Stimulated activated CD8-positive, alpha-beta memory T cell treated with anti-CD3 and anti-CD28 coated beads, Interleukin-7, amount 100 ng/mL, for 4 hours (primary cell): ENCODE data around the gene CACNA2D1.

ENCODE experiments used
- DNase-seq, 2 donors: peaks; one replicate each; pipeline ENCODE4 v3.0.0-alpha.2; 2020; ENCODE audit warnings: low read depth in 2 of 2

CACNA2D1 gene

GRCh38 chr7:81973117-81973516 lies 470.5 kb downstream of the CACNA2D1 start:
- DNase-seq = no peak

DNA sequence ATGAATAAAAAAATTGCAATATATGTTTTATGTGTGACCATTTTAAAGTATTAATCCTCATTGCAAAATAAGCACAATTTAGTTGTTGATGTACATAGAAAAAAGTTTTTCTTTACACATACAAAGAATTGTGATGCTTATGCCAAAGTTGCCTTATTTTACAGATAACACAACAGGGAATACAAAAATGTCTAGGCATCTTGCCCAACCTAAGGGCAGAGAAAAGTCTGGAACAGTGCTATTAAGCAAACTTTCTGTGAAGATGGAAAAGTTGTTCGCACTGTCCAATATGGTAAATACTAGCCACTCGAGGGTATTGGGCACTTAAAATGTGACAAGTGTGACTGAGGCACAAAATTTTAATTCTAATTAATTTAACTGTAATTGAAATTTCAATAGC lies 483.6 kb downstream of the CACNA2D1 start:
- DNase-seq = no peak

DNA sequence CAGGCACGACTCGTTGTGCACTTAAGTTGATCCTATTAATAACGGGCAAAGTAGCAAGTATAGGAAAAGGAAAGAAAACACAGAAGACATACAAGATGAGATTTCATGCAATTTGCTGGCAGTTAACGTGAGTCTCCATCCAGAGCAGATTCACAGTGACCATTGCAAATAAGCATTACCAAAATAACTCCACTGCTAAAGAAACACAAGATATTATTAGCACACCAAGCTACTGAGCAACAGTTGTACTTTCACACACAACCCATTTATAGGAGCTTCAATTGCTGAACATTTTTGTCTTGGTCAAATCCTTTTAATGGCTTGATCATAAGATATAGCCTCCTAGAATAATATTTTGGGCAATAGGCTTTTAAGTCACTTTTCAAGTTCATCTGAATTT lies 486.1 kb downstream of the CACNA2D1 start:
- no peak for DNase-seq

GRCh38 chr7:81956520-81956919 lies 487.1 kb downstream of the CACNA2D1 start:
- DNase-seq = no peak

DNA sequence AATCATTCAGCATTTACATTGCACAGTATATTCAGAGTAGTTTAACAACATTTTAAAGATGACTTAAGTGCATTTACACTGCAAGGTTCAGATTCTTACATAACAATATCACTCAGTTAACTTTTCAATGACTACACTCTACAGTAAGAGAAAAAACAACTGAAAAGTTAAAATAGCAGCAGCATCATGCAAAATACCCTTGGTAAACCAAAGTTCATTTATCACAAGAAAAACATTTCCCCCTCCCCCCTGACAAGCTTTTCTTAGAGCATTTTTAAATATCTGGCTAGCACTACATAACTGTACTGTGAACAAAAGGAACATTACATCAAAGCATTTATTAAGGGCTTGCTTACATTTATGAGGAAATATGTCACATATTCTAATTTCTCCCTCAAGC lies 494.3 kb downstream of the CACNA2D1 start:
- no peak for DNase-seq

DNA sequence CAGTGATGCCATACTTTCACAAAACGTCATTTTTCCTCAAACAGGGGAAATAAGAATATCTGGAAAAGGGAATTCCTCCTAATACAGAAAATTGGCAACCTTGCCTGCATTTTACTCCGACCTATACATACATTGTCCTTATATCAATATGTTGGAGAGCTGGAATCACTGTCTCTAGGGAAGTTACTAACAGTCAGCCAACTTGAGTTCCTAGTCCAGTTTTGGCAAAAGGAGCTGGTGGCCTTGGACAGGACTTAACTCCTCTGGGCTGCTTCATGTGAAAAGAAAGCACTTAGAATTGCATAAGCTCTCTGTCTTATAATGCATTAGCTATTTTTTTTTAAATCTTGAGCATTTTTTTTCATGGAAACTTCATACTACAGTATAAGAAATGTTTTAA lies 499.5 kb downstream of the CACNA2D1 start:
- DNase-seq = no peak

- no peak for DNase-seq
These were observed 506.5 kb downstream of the CACNA2D1 start for GRCh38 chr7:81937091-81937490.

GRCh38 chr7:81934596-81935301 lies 508.8 kb downstream of the CACNA2D1 start:
- no peak for DNase-seq

DNA sequence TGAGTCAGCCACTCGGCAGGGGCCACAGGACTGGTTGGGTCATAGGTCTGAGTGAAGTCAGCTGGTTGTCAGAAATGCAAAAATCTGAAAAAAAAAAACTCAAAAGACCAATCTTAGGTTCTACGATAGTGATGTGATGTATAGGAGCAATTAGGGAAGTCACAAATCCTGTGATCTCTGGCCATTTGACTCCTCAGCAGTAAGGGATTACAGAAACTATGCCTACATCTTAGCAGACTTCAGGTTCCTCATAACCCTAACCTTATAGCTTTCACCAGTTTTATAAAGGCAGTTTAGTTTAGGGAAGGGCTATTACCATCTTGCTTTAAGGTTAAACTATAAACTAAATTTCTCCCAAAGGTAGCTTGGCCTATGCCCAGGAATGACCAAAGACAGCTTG lies 510.6 kb downstream of the CACNA2D1 start:
- no peak for DNase-seq

GRCh38 chr7:81929386-81929785 lies 514.2 kb downstream of the CACNA2D1 start:
- no peak for DNase-seq

DNA sequence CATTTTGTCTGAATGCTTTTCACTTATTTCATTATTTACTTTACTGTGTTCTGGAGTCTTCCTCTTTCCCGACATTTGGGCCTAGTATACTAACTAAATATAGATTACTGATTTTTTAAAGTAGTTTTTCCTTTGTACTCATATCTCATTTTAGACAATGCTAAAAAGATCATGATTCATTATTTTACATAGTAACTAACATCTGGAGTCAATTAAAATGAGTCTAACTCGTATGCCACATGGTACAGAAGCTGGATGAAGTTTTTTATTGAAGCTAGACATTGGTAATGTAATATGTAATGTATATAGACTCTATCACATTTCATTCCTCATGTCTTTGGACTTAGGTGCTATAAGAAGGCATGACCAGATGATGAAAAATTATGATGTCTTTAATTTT lies 517.4 kb downstream of the CACNA2D1 start:
- DNase-seq = no peak

GRCh38 chr7:81925530-81925929 lies 518.0 kb downstream of the CACNA2D1 start:
- no peak for DNase-seq

- no peak for DNase-seq
These were observed 519.1 kb downstream of the CACNA2D1 start for GRCh38 chr7:81924494-81924893.

DNA sequence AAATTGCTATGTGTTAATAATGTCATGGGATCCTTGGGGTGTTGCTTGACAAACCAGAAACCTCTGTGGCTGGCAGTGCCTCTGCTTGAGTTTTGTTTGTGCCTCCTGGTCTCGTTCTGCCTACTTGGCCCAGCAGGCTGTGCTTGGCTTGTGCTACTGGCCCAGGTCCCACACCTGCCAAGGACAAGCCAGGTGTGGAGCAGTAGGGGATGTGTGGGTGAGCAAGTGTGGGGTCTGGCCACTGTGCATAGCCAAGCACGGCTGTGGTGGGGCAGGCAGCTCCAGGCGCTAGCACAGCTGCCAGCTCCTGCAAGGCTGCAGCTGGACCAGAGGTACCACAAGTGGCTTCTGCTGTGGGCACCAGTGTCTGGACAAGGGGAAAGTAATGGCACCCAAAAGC lies 524.1 kb downstream of the CACNA2D1 start:
- no peak for DNase-seq

DNA sequence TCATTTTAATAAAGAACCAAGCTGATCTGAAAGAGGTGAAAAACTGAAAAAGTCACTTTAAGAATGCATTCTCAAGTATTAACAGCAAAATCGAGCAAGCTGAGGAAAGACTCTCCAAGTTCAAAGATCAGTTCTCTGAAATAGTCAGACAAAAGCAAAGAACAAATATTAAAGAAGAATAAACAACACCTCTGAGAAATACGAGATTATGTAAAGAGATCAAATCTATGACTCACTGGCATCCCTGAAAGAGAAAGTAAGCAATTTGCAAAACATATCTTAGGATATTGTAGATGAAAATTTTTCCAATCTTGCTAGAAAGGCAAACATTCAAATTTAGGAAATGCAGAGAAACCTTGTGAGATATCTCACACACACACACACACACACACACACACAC lies 535.4 kb downstream of the CACNA2D1 start:
- DNase-seq = no peak

DNA sequence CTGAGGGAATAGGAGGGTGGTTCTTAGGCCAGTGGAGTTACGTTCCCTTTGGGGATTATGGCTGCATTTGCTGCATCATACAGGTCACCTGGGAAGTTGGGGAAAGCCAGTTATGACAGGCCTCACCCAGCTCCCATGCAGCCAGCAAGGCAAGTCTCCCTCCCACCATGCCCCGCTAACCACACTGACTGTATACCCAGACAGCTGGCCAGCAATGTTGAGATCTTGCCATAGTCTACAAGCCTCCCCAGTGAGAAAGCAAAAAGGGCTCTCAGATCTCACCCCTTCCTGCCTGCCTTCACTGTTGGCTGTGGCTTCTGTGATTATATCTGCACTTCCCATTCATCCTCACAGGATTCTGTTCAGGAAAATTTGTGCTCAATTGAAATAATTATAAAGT lies 540.5 kb downstream of the CACNA2D1 start:
- no peak for DNase-seq

DNA sequence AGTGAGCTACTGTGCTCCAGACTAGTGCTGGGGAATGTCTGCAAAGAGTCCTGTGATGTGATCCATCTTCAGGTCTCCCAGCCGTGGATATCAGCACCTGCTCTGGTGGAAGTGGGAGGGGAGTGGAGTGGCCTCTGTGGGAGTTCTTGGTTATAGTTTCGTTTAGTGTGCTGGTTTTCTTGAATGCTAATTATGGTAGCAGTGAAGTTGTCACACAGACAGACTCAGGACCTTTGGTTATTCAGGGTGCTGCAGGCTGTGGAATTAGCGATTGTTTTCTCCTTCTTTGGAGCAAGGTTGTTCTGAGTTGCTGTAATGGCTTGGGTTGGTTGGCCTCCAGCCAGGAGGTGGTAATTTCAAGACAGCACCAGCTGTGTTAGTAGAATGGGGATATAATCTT lies 541.0 kb downstream of the CACNA2D1 start:
- DNase-seq = no peak
